Mesodermal cell (in vitro differentiated cells): ENCODE data around the gene SHROOM1.

Source experiments
- H3K27ac ChIP-seq: 2 replicates; pipeline ENCODE4 v1.7.0; 2013; ENCODE audit warnings: mild to moderate bottlenecking, low read depth, low read length, moderate library complexity; ENCODE audit not compliant: severe bottlenecking
- H3K36me3 ChIP-seq: 2 replicates; pipeline ENCODE4 v1.7.1; 2013; ENCODE audit warnings: mild to moderate bottlenecking, low read length, moderate library complexity; ENCODE audit not compliant: control insufficient read depth, insufficient read depth
- H3K4me1 ChIP-seq: one replicate; pipeline ENCODE4 v1.7.1; 2013; ENCODE audit warnings: mild to moderate bottlenecking, low read length; ENCODE audit not compliant: insufficient read depth, control insufficient read depth, poor library complexity, severe bottlenecking
- H3K4me3 ChIP-seq: 2 replicates; pipeline ENCODE4 v1.7.0; 2013; ENCODE audit warnings: low read length, control low read depth, mild to moderate bottlenecking; ENCODE audit not compliant: insufficient read depth, poor library complexity, severe bottlenecking; ENCODE audit errors: extremely low read depth
- H3K9me3 ChIP-seq: 2 replicates; pipeline ENCODE4 v1.7.1; 2013; ENCODE audit warnings: mild to moderate bottlenecking, low read length, moderate library complexity; ENCODE audit not compliant: control insufficient read depth
- WGBS, 2 experiments: methylation state at CpG; one replicate each; pipeline ENCODE4 v1.1.5; 2013; ENCODE audit warnings: missing lambda C conversion rate in 2 of 2; ENCODE audit not compliant: insufficient coverage in 2 of 2; 5-methylcytosine and 5-hydroxymethylcytosine counted together

The SHROOM1 gene

GRCh38 chr5:132853323-132853722, 22.9 kb upstream of the SHROOM1 start:
- Histone ChIP-seq H3K9me3 (no peaks in the 10 kb centered on the region), H3K36me3 (no peaks in the 10 kb centered on the region), H3K27ac (no peak overlapping the region), H3K4me1 (no peaks in the 10 kb centered on the region), H3K4me3 (no peak overlapping the region)
- 93 to 94% methylated on average over 2 of the region's 3 CpGs for WGBS, 2 experiments

- no peak overlapping the region for H3K4me3 ChIP-seq
- H3K4me1 ChIP-seq, result no peaks in the 10 kb centered on the region
- no peaks in the 10 kb centered on the region for H3K36me3 ChIP-seq
- 82 to 100% methylated on average over 1 of the region's 2 CpGs for WGBS, 2 experiments
- no peaks in the 10 kb centered on the region for H3K9me3 ChIP-seq
- H3K27ac ChIP-seq, result no peak overlapping the region
Observed at GRCh38 chr5:132850066-132850465, 19.6 kb upstream of the SHROOM1 start.

- no peaks in the 10 kb centered on the region for H3K4me1 ChIP-seq
- 67% methylated on average over 1 of the region's 1 CpG; no CpG with 5 or more reads in 1 of the 2 experiments for WGBS, 2 experiments
- no peaks in the 10 kb centered on the region for H3K36me3 ChIP-seq
- H3K4me3 ChIP-seq, result no peak overlapping the region
- no peak overlapping the region for H3K27ac ChIP-seq
- H3K9me3 ChIP-seq, result no peaks in the 10 kb centered on the region
Observed at GRCh38 chr5:132849347-132849746, 18.9 kb upstream of the SHROOM1 start.

- Histone ChIP-seq H3K4me1 (no peaks in the 10 kb centered on the region), H3K4me3 (no peak overlapping the region), H3K36me3 (no peaks in the 10 kb centered on the region), H3K9me3 (no peaks in the 10 kb centered on the region), H3K27ac (no peak overlapping the region)
- 85 to 98% methylated on average over 2 to 7 of the region's 8 CpGs for WGBS, 2 experiments
Observed at GRCh38 chr5:132848270-132848669, 17.8 kb upstream of the SHROOM1 start.

- Histone ChIP-seq H3K4me3 (no peak overlapping the region), H3K4me1 (peaks cover 4% of the 10 kb centered on the region), H3K9me3 (no peaks in the 10 kb centered on the region), H3K27ac (no peak overlapping the region), H3K36me3 (no peaks in the 10 kb centered on the region)
- 88 to 93% methylated on average over 4 of the region's 4 CpGs for WGBS, 2 experiments
Observed at GRCh38 chr5:132841305-132841704, 10.9 kb upstream of the SHROOM1 start.

GRCh38 chr5:132840896-132841295, 10.4 kb upstream of the SHROOM1 start:
- no peaks in the 10 kb centered on the region for H3K9me3 ChIP-seq
- 75% methylated on average over 1 of the region's 1 CpG; no CpG with 5 or more reads in 1 of the 2 experiments for WGBS, 2 experiments
- H3K4me1 ChIP-seq, result peaks cover 4% of the 10 kb centered on the region
- no peak overlapping the region for H3K4me3 ChIP-seq
- H3K27ac ChIP-seq, result no peak overlapping the region
- H3K36me3 ChIP-seq, result no peaks in the 10 kb centered on the region

GRCh38 chr5:132840313-132840712, 9.9 kb upstream of the SHROOM1 start:
- Histone ChIP-seq H3K4me1 (peaks cover 4% of the 10 kb centered on the region), H3K9me3 (no peaks in the 10 kb centered on the region), H3K27ac (peak overlapping the region; percentile 75), H3K4me3 (no peak overlapping the region), H3K36me3 (no peaks in the 10 kb centered on the region)
- WGBS, 2 experiments, result 76 to 92% methylated on average over 2 of the region's 3 CpGs

GRCh38 chr5:132839426-132840301, 9.2 kb upstream of the SHROOM1 start:
- H3K9me3 ChIP-seq, result no peaks in the 10 kb centered on the region
- H3K27ac ChIP-seq, result peak overlapping the region; percentile 75
- H3K4me3 ChIP-seq, result no peak overlapping the region
- H3K36me3 ChIP-seq, result no peaks in the 10 kb centered on the region
- 86 to 87% methylated on average over 5 to 6 of the region's 8 CpGs for WGBS, 2 experiments
- peaks cover 4% of the 10 kb centered on the region for H3K4me1 ChIP-seq

- no peaks in the 10 kb centered on the region for H3K36me3 ChIP-seq
- H3K4me1 ChIP-seq, result peaks cover 4% of the 10 kb centered on the region
- 88 to 98% methylated on average over 2 to 3 of the region's 3 CpGs for WGBS, 2 experiments
- no peaks in the 10 kb centered on the region for H3K9me3 ChIP-seq
- H3K27ac ChIP-seq, result no peak overlapping the region
- H3K4me3 ChIP-seq, result no peak overlapping the region
Observed at GRCh38 chr5:132838516-132839282, 8.3 kb upstream of the SHROOM1 start.

GRCh38 chr5:132837868-132838267, 7.4 kb upstream of the SHROOM1 start:
- WGBS, 2 experiments, result 100% methylated on average over 2 of the region's 2 CpGs; no CpG with 5 or more reads in 1 of the 2 experiments
- H3K27ac ChIP-seq, result no peak overlapping the region

More at GRCh38 chr5:132837868-132838267, 7.4 kb upstream of the SHROOM1 start:
- Histone ChIP-seq H3K4me1 (peaks cover 4% of the 10 kb centered on the region), H3K9me3 (no peaks in the 10 kb centered on the region), H3K4me3 (no peak overlapping the region), H3K36me3 (no peaks in the 10 kb centered on the region)
